Uterus (tissue), 4 donors: ENCODE measurements around the gene KLHL40. TPM values are rescaled to one million over a fixed set of nuclear protein-coding genes. Genes with fewer than 3 reads are reported as not detected.

Experiments used
- DNase-seq, 2 donors: peaks; one replicate each; pipeline ENCODE4 v3.0.0-alpha.2; 2019 to 2020
- H3K27ac ChIP-seq, 2 donors: fragments of 200-600 bp; sonication (generic); 1 replicate in 1 of 2; 2 replicates in 1 of 2; pipeline ENCODE4 v1.5.1; 2016 to 2018
- H3K27me3 ChIP-seq, 2 donors: fragments of 200-600 bp; sonication (generic); one replicate each; pipeline ENCODE4 v1.5.1; 2018 to 2019; ENCODE audit warnings: control low read depth in 1 of 2
- H3K36me3 ChIP-seq, 2 donors: fragments of 200-600 bp; sonication (generic); one replicate each; pipeline ENCODE4 v1.5.1; 2019; ENCODE audit warnings: control low read depth in 1 of 2
- H3K4me1 ChIP-seq, 2 donors: fragments of 200-600 bp; sonication (generic); one replicate each; pipeline ENCODE4 v1.5.1; 2018 to 2019; ENCODE audit warnings: control low read depth in 1 of 2
- H3K4me3 ChIP-seq, 2 donors: fragments of 200-600 bp; sonication (generic); 1 replicate in 1 of 2; 2 replicates in 1 of 2; pipeline ENCODE4 v1.5.1; 2018 to 2019; ENCODE audit warnings: mild to moderate bottlenecking in 1 of 2
- H3K9me3 ChIP-seq, 2 donors: fragments of 200-600 bp; sonication (generic); one replicate each; pipeline ENCODE4 v1.5.1; 2019; ENCODE audit warnings: control low read depth in 1 of 2
- CTCF ChIP-seq, 4 experiments: fragments of 200-600 bp in 2 of 4; fragments of 450-650 bp in 2 of 4; sonication (generic) in 2 of 4; IDR thresholded peaks; one replicate each; pipeline ENCODE4 v1.5.1; 2016 to 2019; ENCODE audit warnings: antibody characterized with exemption in 4 of 4, mild to moderate bottlenecking in 2 of 4, moderate library complexity in 1 of 4
- POLR2A ChIP-seq, 2 donors: fragments of 450-650 bp; IDR thresholded peaks; one replicate each; pipeline ENCODE4 v1.6.1; 2016; ENCODE audit warnings: antibody characterized with exemption in 2 of 2, mild to moderate bottlenecking in 1 of 2, moderate library complexity in 1 of 2
- intact Hi-C: fragments of 100-400 bp; cut with DNase I; formaldehyde crosslinking; loops from one replicate; pipeline ENCODE4 v1.15.1; 2023; ENCODE audit warnings: low total_unique reads
- total RNA-seq, 4 donors: library from RNA; depleted of rRNA in 3 of 4; stranded (reverse); fragments of >200 nt in 3 of 4; gene quantifications; one replicate each; pipeline versions ENCODE4 v1.1.0 to v1.2.4, GENCODE V29; 2014 to 2023
- donor health status: DM: yes; HTN: yes; CAD: no.

KLHL40 gene
- total RNA-seq, 4 donors from 2014 or later = not detected

GRCh38 chr3:42728056-42728455 is 42.7 kb downstream of the KLHL40 start:
- TF ChIP-seq CTCF (IDR thresholded peaks at IDR 0.05) = no peak
- no peak for TF ChIP-seq POLR2A (IDR thresholded peaks at IDR 0.05)
- H3K9me3 ChIP-seq = no peaks in the 10 kb centered on the region
- no peak overlapping the region for H3K27ac ChIP-seq

GRCh38 chr3:42728668-42729364 is 43.5 kb downstream of the KLHL40 start:
- TF ChIP-seq POLR2A (IDR thresholded peaks at IDR 0.05) (no peak), CTCF (IDR thresholded peaks at IDR 0.05) (no peak)
- DNase-seq = no peak
- no peaks in the 10 kb centered on the region for H3K36me3 ChIP-seq
- H3K4me3 ChIP-seq = no peak overlapping the region
- no peaks in the 10 kb centered on the region for H3K4me1 ChIP-seq
- no peak overlapping the region for H3K27ac ChIP-seq
- H3K9me3 ChIP-seq = no peaks in the 10 kb centered on the region
- intact Hi-C loops = no loop called here
- H3K27me3 ChIP-seq = no peaks in the 10 kb centered on the region

More at GRCh38 chr3:42728056-42728455, 42.7 kb downstream of the KLHL40 start:
- Histone ChIP-seq H3K4me1 (no peaks in the 10 kb centered on the region), H3K36me3 (no peaks in the 10 kb centered on the region), H3K27me3 (no peaks in the 10 kb centered on the region), H3K4me3 (no peak overlapping the region)
- intact Hi-C loops = no loop called here
- peak in 1 of 2 donors; percentile 42 for DNase-seq

GRCh38 chr3:42729404-42730145 is 44.2 kb downstream of the KLHL40 start:
- Histone ChIP-seq H3K36me3 (no peaks in the 10 kb centered on the region), H3K4me3 (no peak overlapping the region), H3K27ac (peak overlapping the region in 1 of 2 donors; percentile 17), H3K27me3 (no peaks in the 10 kb centered on the region), H3K4me1 (no peaks in the 10 kb centered on the region), H3K9me3 (no peaks in the 10 kb centered on the region)
- intact Hi-C loops = no loop called here
- no peak for DNase-seq
- TF ChIP-seq POLR2A (IDR thresholded peaks at IDR 0.05) (no peak), CTCF (IDR thresholded peaks at IDR 0.05) (no peak)

- DNase-seq = no peak
Observed at GRCh38 chr3:42730294-42730693, 45.0 kb downstream of the KLHL40 start.

More at GRCh38 chr3:42730294-42730693, 45.0 kb downstream of the KLHL40 start:
- TF ChIP-seq POLR2A (IDR thresholded peaks at IDR 0.05) (no peak), CTCF (IDR thresholded peaks at IDR 0.05) (no peak)
- H3K4me3 ChIP-seq = no peak overlapping the region
- H3K9me3 ChIP-seq = no peaks in the 10 kb centered on the region
- no peak overlapping the region for H3K27ac ChIP-seq
- H3K36me3 ChIP-seq = no peaks in the 10 kb centered on the region
- H3K27me3 ChIP-seq = no peaks in the 10 kb centered on the region
- H3K4me1 ChIP-seq = no peaks in the 10 kb centered on the region
- intact Hi-C loops = no loop called here
